Pancreas (tissue), 10 donors: ENCODE data around the gene BCAS3. TPM values are rescaled to one million over a fixed set of nuclear protein-coding genes. Genes with fewer than 3 reads are reported as not detected.

Experiments used
- ATAC-seq, 4 donors: fragments of 200-7000 bp; cut with Tn5 transposase; one replicate each; pipeline versions ENCODE4 v1.8.0 to v1.9.1; 2020; ENCODE audit warnings: mild to moderate bottlenecking in 4 of 4, moderate library complexity in 4 of 4
- DNase-seq, 6 donors: peaks; one replicate each; pipeline ENCODE4 v3.0.0-alpha.2; 2020
- FAIRE-seq: peaks from 2 replicates; lab custom pipeline; 2012; peaks lifted over from hg19 to GRCh38; lab: Jason Lieb, UNC
- H3K27ac ChIP-seq, 4 donors: fragments of 200-600 bp; sonication (generic); 1 replicate in 3 of 4; 2 replicates in 1 of 4; pipeline versions ENCODE4 v1.5.0 to v1.8.0; 2020
- H3K27me3 ChIP-seq, 4 donors: fragments of 200-600 bp; one replicate each; pipeline ENCODE4 v1.8.0; 2021
- H3K36me3 ChIP-seq, 3 donors: fragments of 200-600 bp; sonication (generic) in 1 of 3; one replicate each; pipeline versions ENCODE4 v1.5.0 to v1.8.0; 2020 to 2021
- H3K4me1 ChIP-seq, 3 donors: fragments of 200-600 bp; one replicate each; pipeline ENCODE4 v1.8.0; 2021
- H3K4me3 ChIP-seq, 4 donors: fragments of 200-600 bp; sonication (generic) in 2 of 4; one replicate each; pipeline versions ENCODE4 v1.5.0 to v1.8.0; 2020 to 2021
- H3K9me3 ChIP-seq, 4 donors: fragments of 200-600 bp; one replicate each; pipeline ENCODE4 v1.8.0; 2021
- CTCF ChIP-seq, 4 donors: fragments of 200-600 bp; sonication (generic) in 3 of 4; IDR thresholded peaks; one replicate each; pipeline versions ENCODE4 v1.5.0 to v1.8.0; 2021; ENCODE audit warnings: antibody characterized with exemption in 4 of 4
- WGBS, 2 donors: extraction: QIAGEN DNeasy Blood & Tissue Kit; methylation state at CpG; one replicate each; pipeline ENCODE4 v1.1.7; 2013; 5-methylcytosine and 5-hydroxymethylcytosine counted together
- intact Hi-C, 3 donors: fragments of 100-400 bp; cut with DNase I; formaldehyde crosslinking; loops; one replicate each; pipeline versions ENCODE4 v1.11.1 to v1.14.2; 2022
- polyA plus RNA-seq, 2 donors: library from polyadenylated mRNA; stranded (reverse); fragments of 200-250 nt; gene quantifications; one replicate each; pipeline ENCODE4 v1.2.3, GENCODE V29; 2013
- total RNA-seq, 6 donors: library from RNA; stranded (reverse); fragmentation: NEBNext Ultra II Directional in 4 of 6; extraction: Animal tissue kit (Norgen Biotek cat#: 25700) in 4 of 6; gene quantifications; one replicate each; pipeline versions ENCODE4 v1.2.1 to v1.2.4, GENCODE V29; 2021 to 2023
- donor health status: healthy with polysubstance abuse.
- donor health status: DM: no; HTN: no; CAD: no; lungs with moderate emphysema.
- donor health status: DM: no; HTN: no; CAD: no.
- donor health status: control.
- donor health status: control.
- donor health status: Bipolar disorder and iron deficiency.
- donor health status: DM: yes; HTN: yes; CAD: no.
- donor health status: DM: no; HTN: no; CAD: no.
- donor health status: DM: no; HTN: no; CAD: no.
- donor health status: DM: yes; HTN: yes; CAD: no.

BCAS3 gene
- total and polyA plus RNA-seq, 8 donors: 4.6 to 27.7 (median 13.2) TPM

GRCh38 chr17:61402073-61402541 lies 724.5 kb downstream of the BCAS3 start:
- Histone ChIP-seq H3K4me3 (peak overlapping the region in 1 of 4 donors; percentile 14), H3K36me3 (no peaks in the 10 kb centered on the region), H3K9me3 (no peaks in the 10 kb centered on the region), H3K27ac (peak overlapping the region in 1 of 4 donors; percentile 4), H3K4me1 (peaks cover 0 to 20% (median 13%) of the 10 kb centered on the region in 3 donors), H3K27me3 (peaks cover 0 to 43% (median 8%) of the 10 kb centered on the region in 4 donors)
- intact Hi-C loops: no loop called here
- no peak for TF ChIP-seq CTCF (IDR thresholded peaks at IDR 0.05)
- WGBS, 2 donors: 30 to 31% methylated on average over 11 of the region's 11 CpGs
- DNase-seq (peak in 1 of 6 donors; percentile 44), FAIRE-seq (no peak), ATAC-seq (no peak)

- TF ChIP-seq CTCF (IDR thresholded peaks at IDR 0.05): no peak
- intact Hi-C loops: no loop called here
- DNase-seq (peak in 2 of 6 donors; percentile 45 to 54), ATAC-seq (no peak), FAIRE-seq (no peak)
- peaks cover 0 to 16% (median 6%) of the 10 kb centered on the region in 3 donors for H3K4me1 ChIP-seq
- WGBS, 2 donors: 11 to 14% methylated on average over 54 to 55 of the region's 55 CpGs
- no peaks in the 10 kb centered on the region for H3K9me3 ChIP-seq
- no peaks in the 10 kb centered on the region for H3K36me3 ChIP-seq
- peak overlapping the region in 1 of 4 donors; percentile 15 for H3K27ac ChIP-seq
- no peak overlapping the region for H3K4me3 ChIP-seq
- H3K27me3 ChIP-seq: peaks cover 0 to 40% (median 8%) of the 10 kb centered on the region in 4 donors
These were observed 725.5 kb downstream of the BCAS3 start for GRCh38 chr17:61402978-61403800.

GRCh38 chr17:61403801-61404662 lies 726.4 kb downstream of the BCAS3 start:
- H3K36me3 ChIP-seq: no peaks in the 10 kb centered on the region
- WGBS, 2 donors: 9 to 13% methylated on average over 66 of the region's 66 CpGs
- peak overlapping the region in 2 of 4 donors; percentile 6 to 11 for H3K4me3 ChIP-seq
- intact Hi-C loops: no loop called here
- no peak for FAIRE-seq
- DNase-seq: peak in 3 of 6 donors; percentile 18 to 77 (median 66)
- TF ChIP-seq CTCF (IDR thresholded peaks at IDR 0.05): no peak
- H3K9me3 ChIP-seq: no peaks in the 10 kb centered on the region
- peaks cover 0 to 38% (median 8%) of the 10 kb centered on the region in 4 donors for H3K27me3 ChIP-seq
- peak overlapping the region in 1 of 4 donors; percentile 15 for H3K27ac ChIP-seq
- peaks cover 0 to 13% (median 6%) of the 10 kb centered on the region in 3 donors for H3K4me1 ChIP-seq
- ATAC-seq: no peak

GRCh38 chr17:61404663-61404912 lies 726.9 kb downstream of the BCAS3 start:
- no peak for TF ChIP-seq CTCF (IDR thresholded peaks at IDR 0.05)
- no peak overlapping the region for H3K27ac ChIP-seq
- 6 to 7% methylated on average over 26 to 27 of the region's 27 CpGs for WGBS, 2 donors
- ATAC-seq (no peak), FAIRE-seq (no peak), DNase-seq (peak in 1 of 6 donors; percentile 15)
- peaks cover 0 to 7% (median 6%) of the 10 kb centered on the region in 3 donors for H3K4me1 ChIP-seq
- no peaks in the 10 kb centered on the region for H3K36me3 ChIP-seq
- H3K4me3 ChIP-seq: peak overlapping the region in 2 of 4 donors; percentile 6 to 11
- intact Hi-C loops: no loop called here
- H3K9me3 ChIP-seq: no peaks in the 10 kb centered on the region
- peaks cover 0 to 39% (median 8%) of the 10 kb centered on the region in 4 donors for H3K27me3 ChIP-seq
